Activated naive CD4-positive, alpha-beta T cell treated with Interleukin-2 at 50 U/mL for 16 hours (primary cell): Measurements from ENCODE around the gene IDH3B.
"Not testable (repeated sequence)": the region's sequence is repeated elsewhere in the genome, so short reads cannot be mapped to it uniquely, and the experiment has no call there.

ENCODE experiments used
- DNase-seq: peaks from one replicate; pipeline ENCODE4 v3.0.0-alpha.2; 2020

The IDH3B gene

DNA sequence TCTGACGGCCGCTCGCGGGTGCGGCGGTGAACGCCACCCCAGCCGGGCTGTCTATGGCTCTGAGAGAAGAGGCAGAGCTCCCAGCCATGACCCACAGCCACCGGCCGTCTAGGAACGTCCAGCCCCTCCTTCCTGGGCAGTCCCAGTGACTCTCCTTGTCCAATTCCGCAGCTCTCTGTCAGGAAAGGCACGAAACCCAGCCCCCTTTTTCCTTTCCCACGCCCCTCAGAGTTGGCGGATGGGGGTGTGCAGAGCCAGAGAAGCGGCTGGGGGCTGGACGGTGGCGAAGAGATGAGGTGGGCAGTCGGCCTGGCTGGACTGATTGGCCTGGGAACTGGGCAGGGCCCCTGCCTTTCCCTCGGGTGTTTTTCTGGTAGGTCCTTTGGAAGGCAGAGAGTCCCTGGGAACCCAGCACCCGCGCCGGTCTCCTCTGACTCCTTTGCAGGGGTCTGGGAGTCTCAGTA, 30.0 kb upstream of the IDH3B start:
- DNase-seq: no peak

DNA sequence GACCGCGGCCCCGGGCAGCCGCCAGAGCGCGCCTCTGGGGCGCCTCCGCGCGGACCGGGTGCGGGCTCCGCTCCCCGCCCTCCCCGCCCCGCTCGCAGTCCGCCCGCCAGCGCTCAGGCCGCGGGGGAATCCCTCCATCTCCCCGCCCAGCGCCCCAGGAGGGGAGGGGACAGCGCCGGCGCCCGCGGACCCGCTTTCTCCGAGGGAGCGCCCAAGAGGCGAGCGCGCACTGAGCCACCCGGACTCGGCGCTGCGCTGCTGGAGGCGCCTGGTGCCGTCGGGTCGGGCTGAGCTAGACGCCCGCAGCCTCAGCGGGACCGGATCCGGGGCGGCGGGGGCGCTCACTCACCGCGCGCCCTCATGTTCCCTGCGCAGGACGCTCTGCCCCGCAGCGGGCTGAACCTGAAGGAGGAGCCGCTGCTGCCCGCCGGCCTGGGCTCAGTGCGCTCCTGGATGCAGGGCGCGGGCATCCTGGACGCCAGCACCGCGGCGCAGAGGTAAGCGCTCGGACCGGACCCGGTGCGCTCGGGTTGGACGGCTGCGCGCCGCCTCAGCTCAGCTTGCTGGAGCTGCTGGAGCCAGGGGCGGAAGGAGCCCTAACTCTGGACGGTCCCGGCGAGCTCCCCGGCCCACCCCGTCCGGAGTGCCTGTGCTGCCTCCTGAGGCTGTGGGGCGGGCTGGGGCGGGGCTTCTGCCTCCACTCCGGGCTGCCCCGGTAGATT, 29.4 kb upstream of the IDH3B start:
- peak; percentile 50 for DNase-seq

DNA sequence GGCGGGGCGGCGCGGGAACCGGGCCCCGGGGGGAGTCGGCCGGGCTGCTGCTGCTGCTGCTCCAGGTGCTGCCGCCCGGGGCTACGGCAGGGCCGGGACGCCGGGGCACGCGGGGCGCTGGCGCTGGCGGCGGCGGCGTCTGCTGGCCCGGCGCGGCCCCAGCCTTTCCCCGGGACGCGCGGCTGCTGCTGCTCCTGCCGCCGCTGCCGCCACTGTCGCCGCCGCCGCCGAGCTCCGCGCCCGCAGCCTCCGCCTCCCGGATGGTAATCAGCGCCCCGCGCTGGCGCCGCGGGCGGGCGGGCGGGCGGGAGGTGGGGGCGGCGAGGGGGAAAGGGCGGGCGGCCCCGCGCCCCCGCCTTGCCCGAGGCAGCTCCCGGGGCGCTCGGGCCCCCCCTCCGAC, 28.9 kb upstream of the IDH3B start:
- DNase-seq: no peak

DNA sequence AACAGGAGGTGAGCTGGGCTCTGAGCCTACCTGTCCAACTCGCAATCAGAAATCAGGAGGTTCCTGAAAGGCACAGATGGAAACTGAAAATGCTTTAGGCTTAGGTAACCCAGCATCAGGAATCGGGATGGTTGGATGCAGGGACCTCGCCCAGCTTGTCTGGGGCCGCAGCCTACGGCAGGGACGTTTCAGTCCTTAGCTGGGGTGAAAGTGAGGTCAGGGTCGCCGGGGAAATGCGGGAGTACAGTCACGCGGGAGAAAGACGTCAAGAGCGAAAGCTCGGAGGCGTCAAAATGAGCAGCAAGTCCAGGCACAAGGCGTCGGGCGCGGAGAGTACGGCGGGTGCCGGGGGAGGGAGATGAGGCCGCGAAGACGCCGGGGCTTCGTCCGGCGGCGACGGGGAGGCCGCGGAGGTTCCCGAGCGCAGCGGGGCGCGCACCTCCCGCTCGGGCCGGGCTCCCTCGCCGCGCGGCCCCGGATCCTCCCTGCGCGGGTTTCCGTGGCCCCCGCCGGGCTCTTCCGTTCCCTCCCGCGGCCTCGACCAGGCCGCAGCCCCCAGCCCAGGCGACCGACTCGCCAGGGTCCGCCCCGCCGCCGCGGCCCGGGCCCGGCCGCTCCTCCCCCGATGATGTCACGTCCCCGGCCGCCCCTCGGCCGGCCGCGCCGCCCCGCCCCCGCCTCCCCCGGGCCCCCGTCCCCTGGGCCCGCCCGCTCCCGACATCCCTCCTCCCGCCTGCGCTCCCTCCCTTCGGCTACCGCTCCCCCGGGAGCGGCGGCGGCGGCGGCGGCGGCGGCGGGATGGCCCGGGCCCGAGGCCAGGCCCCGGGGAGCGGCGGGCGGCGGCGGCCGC, 28.2 kb upstream of the IDH3B start, which contains the start of gene EBF4:
TSS of gene EBF4 (plus strand) at position 745 of the 850 bp plus-strand sequence. CDS start 866 bp downstream, outside the sequence.
- peak; percentile 22 for DNase-seq

DNA sequence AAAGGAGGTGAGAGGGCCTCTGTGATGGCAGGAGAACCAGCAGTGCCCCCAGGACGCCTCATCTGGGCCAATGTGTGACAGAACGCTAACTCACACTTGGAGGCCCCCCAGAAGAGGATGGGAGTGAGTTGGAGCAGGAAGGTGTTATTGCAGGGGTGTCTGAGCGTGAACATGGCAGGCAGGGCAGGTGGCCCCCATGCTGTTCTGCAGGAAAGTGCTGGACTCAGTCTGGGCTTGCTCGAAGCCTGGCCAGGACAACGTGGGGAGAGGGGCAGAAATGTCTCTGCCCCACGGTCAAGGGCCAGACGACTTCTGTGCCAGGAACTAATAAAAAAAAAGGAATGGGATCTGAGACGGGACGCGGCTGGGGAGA, 27.6 kb upstream of the IDH3B start:
- DNase-seq: no peak

DNA sequence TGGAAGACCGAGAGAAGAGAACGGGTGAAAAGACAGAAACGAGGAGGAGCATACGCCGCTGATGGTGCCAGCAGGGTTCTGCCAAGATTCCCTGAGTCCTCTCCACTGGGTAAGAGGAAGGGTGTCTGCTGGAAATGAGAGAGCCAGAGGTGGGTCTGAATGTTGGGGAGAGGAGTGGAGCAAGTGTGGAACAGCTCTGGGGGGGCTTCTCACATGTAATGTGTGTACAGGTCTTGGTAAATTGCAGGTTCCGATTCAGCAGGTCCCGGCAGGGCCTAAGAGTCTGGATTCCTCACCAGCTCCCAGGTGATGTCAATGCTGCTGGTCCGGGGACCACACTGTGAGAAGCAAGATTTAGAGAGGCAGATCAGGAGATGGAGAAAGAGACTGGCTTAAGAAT, 27.1 kb upstream of the IDH3B start:
- no peak for DNase-seq

DNA sequence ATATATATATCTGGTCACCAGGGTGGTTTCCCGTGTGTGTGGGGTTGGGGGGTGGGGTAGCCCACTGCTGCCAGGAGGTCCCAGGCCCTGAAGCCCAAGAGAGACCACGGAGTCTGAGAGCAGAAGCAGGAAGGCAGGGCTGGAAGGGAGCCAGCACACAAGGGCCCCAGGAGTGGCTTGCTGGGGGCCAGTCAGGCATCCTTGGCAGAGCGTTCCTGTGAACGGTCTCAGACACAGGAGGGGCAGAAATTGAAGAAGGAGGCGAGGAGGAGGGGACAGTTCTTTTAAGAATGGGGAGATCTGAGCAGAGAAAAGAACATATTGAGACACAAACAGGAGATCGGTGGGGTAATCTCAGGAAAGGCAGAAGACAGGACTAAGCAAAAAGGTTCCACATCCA, 26.7 kb upstream of the IDH3B start:
- DNase-seq: no peak

DNA sequence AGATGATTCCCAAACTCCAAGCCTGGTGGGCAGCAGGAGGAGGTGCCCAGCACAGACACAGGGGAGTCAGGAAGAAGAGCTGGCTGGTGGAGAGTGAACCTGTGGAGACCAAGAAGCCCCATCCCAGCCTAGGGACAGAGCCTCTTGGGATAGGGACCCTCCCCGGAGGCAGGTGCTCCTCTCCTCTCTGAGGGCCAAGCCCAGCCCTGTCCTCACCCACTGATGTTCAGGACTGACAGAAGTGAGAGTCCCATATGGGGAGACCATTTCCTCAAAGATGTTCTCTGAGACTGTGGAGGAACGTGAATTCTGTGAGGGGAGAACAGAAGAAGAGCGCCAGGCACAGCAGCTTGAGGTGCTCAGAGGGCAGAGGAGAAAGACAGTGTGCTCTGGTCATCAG, 26.2 kb upstream of the IDH3B start:
- no peak for DNase-seq

DNA sequence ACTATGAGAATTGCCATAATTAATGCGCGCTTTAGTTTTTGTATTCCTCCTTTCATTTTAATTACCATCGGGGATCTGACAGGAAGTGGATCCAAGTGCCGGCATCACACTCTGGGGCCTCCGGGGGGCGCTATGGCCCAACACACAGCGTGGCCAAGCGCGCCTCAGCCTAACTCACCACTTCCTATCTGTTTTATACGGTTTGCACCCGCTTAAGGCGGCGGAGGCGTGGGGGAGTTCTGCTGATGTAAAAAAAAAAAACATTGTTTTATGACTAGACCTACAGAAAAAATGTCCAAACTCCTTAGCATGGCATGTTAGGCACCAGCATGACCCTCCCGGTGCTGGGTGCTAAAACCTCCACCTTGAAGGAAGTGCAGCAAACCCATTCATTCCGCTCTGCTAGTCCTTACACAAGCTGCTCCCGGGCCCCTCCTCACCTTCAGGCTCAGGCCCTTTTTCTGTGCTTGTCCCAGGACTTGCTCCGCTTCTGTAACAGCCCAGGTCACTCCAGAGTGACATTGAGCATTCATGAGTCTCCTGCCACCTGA, 24.1 kb upstream of the IDH3B start:
- peak; percentile 77 for DNase-seq

DNA sequence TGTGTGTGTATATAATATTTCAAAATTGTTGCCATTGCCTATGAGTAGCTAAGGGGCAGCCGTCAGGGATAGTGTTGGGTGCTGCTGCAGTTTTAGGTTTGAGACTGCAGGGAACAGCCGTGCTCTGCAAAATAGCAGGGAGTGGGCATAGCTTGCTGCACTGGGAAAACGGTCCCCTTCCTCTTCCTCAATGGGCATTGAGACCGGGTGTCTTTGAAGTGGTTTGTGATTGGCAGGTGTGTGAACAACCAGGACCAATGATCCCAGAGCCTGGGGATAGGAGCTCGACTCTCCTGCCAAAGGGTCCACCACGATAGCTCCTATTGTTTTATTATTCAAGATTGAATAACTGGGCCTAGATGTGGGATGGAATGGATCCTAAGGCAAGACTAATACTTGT, 23.5 kb upstream of the IDH3B start:
- DNase-seq: no peak

DNA sequence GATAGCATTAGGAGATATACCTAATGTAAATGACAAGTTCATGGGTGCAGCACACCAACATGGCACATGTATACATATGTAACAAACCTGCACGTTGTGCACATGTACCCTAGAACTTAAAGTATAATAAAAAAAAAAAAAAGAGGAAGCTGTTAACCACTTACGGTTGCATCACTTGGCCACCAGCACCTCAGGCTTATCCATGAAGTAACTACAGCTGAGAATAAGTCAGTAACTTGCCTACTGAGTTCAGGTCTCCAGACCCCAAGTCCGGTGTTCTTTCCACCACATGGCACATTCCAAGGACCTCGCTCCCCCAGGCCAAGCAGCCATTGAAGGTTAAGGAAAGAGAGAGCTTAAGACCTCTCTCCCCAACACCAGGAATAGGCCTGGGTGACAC, 20.8 kb upstream of the IDH3B start:
- not testable (repeated sequence) for DNase-seq

DNA sequence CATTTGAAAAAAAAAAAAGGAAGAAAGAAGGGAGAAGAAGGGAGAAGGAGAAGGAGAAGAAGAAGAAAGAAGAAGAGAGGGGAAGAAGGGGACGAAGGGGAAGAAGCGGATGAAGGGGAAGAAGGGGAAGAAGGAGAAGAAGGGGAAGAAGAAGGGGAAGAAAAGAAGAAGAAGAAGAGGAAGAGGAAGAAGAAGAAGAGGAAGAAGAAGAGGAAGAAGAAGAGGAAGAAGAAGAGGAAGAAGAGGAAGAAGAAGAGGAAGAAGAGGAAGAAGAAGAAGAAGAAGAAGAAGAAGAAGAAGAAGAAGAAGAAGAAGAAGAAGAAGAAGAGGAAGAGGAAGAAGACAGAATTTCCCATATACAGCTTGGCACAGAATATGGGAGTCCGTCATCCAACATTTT, 18.0 kb upstream of the IDH3B start:
- DNase-seq: not testable (repeated sequence)

DNA sequence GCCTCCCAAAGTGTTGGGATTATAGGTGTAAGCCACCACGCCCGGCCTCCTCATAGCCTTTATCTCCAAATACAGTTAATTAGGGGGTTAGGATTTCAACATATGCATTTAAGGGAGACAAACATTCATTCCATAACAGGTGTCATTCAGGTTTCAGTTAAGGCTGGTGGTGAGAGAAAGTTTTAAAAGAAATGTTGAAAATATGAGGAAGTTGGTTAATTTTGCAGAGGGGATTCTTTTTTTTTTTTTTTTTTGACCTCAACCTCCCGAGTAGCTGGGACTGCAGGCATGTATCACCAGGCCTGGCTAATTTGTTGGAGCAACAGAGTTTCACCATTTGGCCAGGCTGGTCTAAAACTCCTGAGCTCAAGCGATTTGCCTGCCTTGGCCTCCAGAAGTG, 16.0 kb upstream of the IDH3B start:
- no peak for DNase-seq

DNA sequence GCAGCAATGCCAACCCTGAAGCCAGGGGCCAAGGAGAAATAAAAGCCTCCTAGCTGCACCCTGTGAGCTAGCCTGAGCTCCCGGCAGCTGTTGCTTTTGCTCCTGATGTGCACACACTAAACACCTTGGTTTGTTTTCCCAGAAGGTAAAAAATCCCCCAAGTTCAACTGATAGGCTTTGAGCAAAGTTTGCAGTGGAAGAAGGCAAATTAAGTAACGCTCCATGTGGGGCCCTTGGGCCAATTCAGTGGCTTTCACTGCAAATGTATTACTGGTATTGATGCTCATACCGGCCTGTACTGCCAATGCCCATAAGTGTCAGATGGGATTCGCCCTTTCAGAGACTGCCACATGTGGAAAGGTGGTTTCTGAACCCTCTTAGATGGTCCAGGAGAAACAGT, 9.4 kb upstream of the IDH3B start:
- no peak for DNase-seq

DNA sequence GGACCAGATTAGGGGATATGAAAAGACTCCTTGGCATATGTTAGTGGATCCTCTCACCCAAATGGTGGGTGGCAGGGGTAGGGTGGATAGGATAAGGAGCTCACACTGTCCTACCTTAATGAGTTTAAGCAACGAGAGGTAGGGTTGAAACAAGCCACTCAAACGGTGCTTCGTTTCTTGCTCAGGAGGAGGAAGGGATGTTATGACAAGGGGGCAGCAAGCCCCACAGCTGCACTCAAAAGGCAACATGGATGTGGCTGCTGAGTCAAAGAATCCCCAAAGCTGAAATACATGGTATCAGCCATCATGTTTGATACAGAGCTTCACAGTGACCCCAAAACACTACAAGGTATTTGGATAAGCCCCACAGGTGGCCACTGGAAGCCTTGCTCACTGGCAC, 8.4 kb upstream of the IDH3B start:
- DNase-seq: no peak

DNA sequence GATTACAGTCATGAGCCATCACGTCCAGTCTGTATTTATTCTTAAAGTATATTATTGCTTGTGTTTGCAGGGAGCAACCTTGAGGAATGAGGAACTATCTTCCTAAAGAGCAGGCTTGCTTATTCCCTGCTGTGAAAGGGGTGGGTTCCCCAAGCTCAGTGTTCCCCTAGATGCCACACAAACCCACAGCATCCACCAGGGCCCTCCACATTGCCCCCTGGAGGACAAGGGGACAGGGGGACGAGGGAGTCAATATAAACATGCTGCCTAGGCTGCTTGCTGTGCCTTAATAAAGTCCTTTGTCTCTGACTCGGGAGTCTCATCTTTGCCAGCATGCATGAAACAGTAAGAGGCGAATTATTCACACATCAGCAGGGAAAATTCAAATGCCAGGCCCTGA, 8.0 kb upstream of the IDH3B start:
- DNase-seq: no peak

DNA sequence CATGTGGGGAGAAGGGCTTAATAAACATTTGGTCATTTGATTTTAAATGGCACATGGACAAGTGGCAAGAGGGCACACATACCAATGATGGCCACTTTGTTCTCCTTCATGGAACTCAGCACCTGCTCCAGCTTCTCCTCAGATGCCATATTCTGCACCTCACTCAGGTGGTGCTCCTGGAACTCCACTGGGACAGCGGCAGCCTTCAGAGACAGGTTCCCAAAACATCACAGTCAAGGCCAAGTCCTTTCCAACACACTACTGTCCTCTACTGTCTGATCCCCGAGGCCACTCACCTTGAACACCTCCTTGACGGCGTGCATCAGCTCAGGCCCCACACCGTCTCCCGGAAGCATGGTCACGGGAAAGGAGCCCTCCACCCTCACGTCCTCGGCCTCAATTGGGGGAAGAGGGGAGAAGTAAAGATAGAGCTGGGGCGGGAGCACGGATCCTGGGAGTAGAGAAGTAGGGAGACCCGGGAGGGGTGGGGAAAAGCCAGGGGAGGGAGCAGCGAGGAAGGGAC, 591 bp downstream of the IDH3B start:
- no peak for DNase-seq

DNA sequence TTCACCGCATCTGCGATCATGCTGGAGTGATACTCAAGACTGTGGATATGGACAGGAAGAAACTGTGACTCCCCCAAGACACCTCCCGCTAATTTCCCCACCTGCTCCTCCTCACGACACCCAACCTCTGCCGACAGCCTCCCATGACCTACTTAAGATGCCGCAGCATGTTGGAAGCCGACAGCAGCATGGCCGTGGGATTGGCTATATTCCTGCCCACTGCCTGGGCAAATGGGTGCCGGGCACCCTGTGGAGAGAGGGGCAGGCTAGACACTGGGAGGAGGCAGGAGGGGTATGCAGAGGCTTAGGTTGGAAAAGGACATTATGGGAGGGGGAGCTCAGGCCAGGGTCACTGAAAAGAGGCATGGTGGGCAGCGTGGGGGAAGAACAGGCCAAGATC, 4.5 kb downstream of the IDH3B start:
- DNase-seq: no peak

DNA sequence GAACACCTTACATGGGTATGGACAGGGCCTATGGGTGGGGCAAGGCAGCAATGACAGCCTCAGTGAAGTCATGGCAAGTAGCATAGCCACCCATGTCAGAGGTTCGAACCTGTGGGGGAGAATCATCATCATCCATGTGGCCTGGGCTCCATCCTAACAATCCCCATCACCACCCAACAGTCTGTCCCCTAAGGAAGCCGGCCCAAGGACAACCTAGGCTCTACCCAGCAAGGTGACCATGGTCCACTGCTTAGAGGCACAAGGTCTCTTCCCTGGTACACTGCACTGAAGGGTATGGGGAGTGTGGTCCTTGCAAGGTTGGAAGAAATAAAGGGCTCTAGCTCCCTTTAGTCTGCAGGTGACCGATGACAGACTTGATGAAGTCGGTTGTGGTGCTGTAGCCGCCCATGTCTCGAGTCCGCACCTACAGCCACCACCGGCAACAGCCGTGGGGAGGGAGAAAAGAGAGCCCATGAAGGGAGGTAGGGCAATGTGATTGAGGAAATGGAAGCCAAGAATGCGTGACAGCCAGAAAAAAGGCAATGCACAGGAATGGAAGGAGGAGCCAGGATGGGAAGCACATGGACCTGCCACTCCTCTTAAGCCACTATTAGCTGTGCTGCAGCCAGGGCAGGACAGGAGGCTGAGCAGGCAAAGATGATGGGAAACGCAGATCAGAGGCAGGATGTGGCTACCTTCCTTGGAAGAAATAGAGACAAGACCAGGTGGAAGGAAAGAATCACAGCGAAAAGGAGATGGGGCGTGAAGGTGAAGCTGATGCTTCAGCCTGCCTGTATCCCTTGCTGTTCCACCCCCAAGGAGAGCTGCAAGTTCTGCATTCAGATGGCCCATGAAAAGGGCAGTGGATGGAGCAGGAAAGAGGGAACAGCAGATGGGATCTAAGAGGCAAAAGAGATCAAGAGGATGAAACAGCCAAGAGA, 5.3 kb downstream of the IDH3B start:
- no peak for DNase-seq

DNA sequence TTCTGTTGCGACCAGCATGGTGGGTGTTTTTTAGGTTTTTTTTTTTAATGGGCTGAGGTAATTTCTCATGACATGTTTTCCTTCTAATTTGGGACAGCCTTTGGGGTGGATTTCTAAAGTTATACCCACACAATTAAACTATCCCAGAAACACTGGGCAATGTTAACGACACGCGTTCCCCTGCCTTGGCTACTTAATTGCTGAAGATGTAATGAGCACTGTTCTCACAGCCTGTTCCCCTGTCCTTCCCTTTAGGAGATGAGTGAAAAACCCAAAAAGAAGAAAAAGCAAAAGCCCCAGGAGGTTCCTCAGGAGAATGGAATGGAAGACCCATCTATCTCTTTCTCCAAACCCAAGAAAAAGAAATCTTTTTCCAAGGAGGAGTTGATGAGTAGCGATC, 6.3 kb downstream of the IDH3B start:
- no peak for DNase-seq

DNA sequence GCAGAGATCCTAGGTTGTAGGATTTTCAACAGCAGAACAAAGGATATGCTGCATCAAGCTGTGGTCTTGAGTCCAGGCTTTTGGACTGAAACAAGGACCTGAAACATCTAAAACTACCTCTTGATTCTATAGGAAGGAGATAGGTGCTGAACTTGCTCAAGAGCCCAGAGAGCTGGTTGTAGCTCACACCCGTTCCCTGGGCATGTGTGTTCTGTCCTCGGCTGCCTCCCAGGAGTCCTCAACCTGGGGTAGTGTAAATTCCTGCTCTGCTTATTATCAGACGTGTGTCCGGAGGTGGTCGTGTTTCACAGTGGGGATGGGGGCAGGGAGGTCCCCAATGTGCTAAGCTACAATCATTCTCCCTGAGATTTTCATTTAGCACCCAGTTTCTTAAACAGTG, 6.8 kb downstream of the IDH3B start:
- no peak for DNase-seq

DNA sequence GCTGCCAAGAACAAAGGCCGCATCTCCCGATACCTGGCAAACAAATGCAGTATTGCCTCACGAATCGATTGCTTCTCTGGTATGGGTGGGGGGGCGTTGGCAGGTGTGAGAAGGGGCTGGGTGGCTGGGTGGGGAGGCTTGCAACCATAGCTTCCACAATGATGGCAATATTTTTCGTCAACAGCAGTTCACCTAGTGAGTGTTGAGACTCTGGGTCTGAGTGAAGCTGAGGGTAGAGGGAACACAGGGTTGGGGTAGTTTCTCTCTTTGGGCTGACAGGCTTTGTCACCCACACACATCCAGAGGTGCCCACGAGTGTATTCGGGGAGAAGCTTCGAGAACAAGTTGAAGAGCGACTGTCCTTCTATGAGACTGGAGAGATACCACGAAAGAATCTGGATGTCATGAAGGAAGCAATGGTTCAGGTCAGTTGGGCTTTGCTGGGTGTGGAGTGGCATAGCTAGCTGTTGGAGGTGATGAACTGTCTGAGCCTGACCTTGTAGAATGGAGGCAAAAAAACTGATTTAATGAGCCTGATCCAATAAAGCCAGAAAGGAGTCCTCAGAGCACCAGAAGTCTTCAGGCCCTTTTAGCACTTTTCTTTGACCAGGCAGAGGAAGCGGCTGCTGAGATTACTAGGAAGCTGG, 7.4 kb downstream of the IDH3B start:
- no peak for DNase-seq
